ENCODE measurements around the gene EEIG1. TPM values are rescaled to one million over a fixed set of nuclear protein-coding genes. Genes with fewer than 3 reads are reported as not detected.
A peak's percentile ranks its signal among the peaks of the same experiment; 100 is the strongest.

The EEIG1 gene
- total and polyA plus RNA-seq, 9 of the 15 experiments (the other 6 are each of a cell fraction or from before 2014, with no cell fraction given), result 0.17 to 16.7 (median 3.6) TPM

GRCh38 chr9:127931092-127931881, 49.5 kb downstream of the EEIG1 start (continued):
- TF ChIP-seq ZNF407 (IDR thresholded peaks at IDR 0.05; ENCODE audit: low read depth), result no peak
- no peak for TF ChIP-seq FOXA1 (IDR thresholded peaks at IDR 0.05; ENCODE audit: borderline replicate concordance)
- TF ChIP-seq ESRRB (CRISPR knock-in tag; IDR thresholded peaks at IDR 0.05; ENCODE audit: borderline replicate concordance), result no peak
- no peak for TF ChIP-seq ZNF146 (CRISPR knock-in tag; IDR thresholded peaks at IDR 0.05; ENCODE audit: unreplicated experiment)
- no peak for TF ChIP-seq IRF9 (tag; IDR thresholded peaks at IDR 0.05)
- TF ChIP-seq MECOM (CRISPR knock-in tag; IDR thresholded peaks at IDR 0.05), result no peak
- no peak for TF ChIP-seq MCM5 (IDR thresholded peaks at IDR 0.05; ENCODE audit: low read depth)
- TF ChIP-seq PTBP1 (IDR thresholded peaks at IDR 0.05; ENCODE audit: low read depth, low read length), result peak; percentile 33; the same call in 1 of the 2 replicates
- no peak for TF ChIP-seq KAT8 (IDR thresholded peaks at IDR 0.05; ENCODE audit: low read depth)
- no peak for TF ChIP-seq ATF1 (CRISPR knock-in tag; IDR thresholded peaks at IDR 0.05)
- TF ChIP-seq ATF1 (tag; IDR thresholded peaks at IDR 0.05), result peak; percentile 64
- peak; percentile 45 for TF ChIP-seq L3MBTL2 (IDR thresholded peaks at IDR 0.05)
- TF ChIP-seq FOXP4 (CRISPR knock-in tag; IDR thresholded peaks at IDR 0.05; ENCODE audit: borderline replicate concordance), result no peak
- TF ChIP-seq FOXA3 (CRISPR knock-in tag; conservative IDR thresholded peaks at IDR 0.05 in 1 of 2, IDR thresholded peaks at IDR 0.05 in 1 of 2), result no peak
- no peak for TF ChIP-seq BRD4 (IDR thresholded peaks at IDR 0.05)
- TF ChIP-seq ZNF561 (CRISPR knock-in tag; conservative IDR thresholded peaks at IDR 0.05), result no peak
- peak; percentile 70 for TF ChIP-seq SMAD4 (CRISPR knock-in tag; conservative IDR thresholded peaks at IDR 0.05)
- no peak for TF ChIP-seq HDAC6 (IDR thresholded peaks at IDR 0.05; ENCODE audit: low read depth, low read length)

Measured in K562 (cell line).